Vagina (tissue), 2 donors: ENCODE measurements around the gene GATA3.

ENCODE experiments used
- CTCF ChIP-seq, 3 experiments: fragments of 450-650 bp in 2 of 3; fragments of 200-600 bp in 1 of 3; sonication (generic) in 1 of 3; IDR thresholded peaks; one replicate each; pipeline ENCODE4 v1.5.1; 2017 to 2019; ENCODE audit warnings: antibody characterized with exemption in 3 of 3, mild to moderate bottlenecking in 2 of 3, moderate library complexity in 2 of 3
- POLR2A ChIP-seq, 2 donors: fragments of 450-650 bp; IDR thresholded peaks; one replicate each; pipeline ENCODE4 v1.6.1; 2017; ENCODE audit warnings: antibody characterized with exemption in 2 of 2, mild to moderate bottlenecking in 2 of 2, moderate library complexity in 2 of 2

- no peak for TF ChIP-seq CTCF (IDR thresholded peaks at IDR 0.05)
- TF ChIP-seq POLR2A (IDR thresholded peaks at IDR 0.05): no peak
Measured at GRCh38 chr10:8040651-8041050, 13.8 kb upstream of the GATA3 start.
